GM19193 (cell line): Measurements from ENCODE around the gene CRAMP1.
A peak's percentile ranks its signal among the peaks of the same experiment; 100 is the strongest.

Experiments
- POLR2A ChIP-seq: IDR thresholded peaks from 4 replicates; pipeline ENCODE4 v1.6.1; 2011; ENCODE audit not compliant: insufficient read depth, insufficient read length; ENCODE audit errors: extremely low read depth

The CRAMP1 gene

DNA sequence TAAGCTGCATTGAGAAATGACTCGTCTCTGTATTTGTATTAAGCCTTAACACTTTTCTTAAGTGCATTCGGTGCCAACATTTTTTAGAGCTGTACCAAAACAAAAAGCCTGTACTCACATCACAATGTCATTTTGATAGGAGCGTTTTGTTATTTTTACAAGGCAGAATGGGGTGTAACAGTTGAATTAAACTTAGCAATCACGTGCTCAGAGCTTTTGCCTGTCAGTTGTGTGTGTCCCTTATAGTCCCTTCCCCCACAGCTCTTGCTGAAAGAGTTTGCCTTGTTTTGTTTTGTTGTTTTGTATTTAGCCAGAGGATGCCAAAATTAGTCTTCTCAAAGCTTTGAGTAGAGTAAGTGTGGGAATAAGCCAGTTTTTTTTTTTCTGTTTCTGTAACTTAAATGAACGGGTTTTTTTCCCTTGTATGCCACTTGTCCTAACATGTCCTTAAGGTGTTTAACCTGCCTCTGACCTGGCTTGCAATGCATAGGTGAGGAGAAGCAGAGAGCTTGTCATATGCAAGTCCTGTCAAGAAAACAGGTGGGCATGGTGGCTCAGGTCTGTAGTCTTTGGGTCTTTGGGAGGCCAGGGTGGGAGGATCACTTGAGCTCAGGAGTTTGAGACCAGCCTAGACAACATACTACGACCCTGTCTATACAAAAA, 89.2 kb downstream of the CRAMP1 start:
- TF ChIP-seq POLR2A = no peak

DNA sequence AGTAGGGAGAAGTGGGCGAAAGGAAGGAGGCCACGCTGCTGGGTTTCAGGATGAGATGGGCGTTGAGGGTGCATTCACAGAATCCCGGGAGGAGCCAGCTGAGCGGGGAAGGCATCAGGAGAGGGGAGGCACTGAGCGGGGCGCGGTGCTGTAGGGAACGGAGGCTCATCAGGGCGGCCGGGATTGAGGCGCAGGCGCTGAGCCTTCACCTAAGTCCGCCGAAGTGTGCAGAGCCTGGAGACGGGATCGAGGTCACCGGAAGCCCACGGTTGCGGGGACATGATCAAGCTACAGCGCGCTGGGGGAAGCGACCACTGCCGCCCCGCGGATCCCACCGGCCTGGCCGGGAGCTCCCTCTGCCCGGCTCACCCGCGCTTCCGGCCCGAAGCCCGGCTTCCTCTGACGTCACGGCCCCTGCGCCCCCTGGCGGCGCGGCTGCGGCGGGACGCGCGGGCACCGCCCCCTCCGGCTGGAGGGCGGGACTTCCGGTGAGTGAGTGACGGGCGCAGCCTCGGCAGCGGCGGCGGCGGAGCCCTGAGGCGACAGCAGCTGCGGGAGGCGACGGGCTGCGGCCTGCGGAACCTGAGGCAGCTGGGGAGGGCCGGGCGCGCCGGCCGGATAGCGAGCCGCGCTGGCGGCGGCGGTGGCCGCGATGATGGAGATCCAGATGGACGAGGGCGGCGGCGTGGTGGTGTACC, 93.7 kb downstream of the CRAMP1 start, which contains the start of gene MAPK8IP3:
Gene MAPK8IP3, plus strand, starts transcription at position 508 of the 698 bp plus-strand sequence. Its CDS starts 145 bp downstream, at position 653.
- peak; percentile 97 for TF ChIP-seq POLR2A

DNA sequence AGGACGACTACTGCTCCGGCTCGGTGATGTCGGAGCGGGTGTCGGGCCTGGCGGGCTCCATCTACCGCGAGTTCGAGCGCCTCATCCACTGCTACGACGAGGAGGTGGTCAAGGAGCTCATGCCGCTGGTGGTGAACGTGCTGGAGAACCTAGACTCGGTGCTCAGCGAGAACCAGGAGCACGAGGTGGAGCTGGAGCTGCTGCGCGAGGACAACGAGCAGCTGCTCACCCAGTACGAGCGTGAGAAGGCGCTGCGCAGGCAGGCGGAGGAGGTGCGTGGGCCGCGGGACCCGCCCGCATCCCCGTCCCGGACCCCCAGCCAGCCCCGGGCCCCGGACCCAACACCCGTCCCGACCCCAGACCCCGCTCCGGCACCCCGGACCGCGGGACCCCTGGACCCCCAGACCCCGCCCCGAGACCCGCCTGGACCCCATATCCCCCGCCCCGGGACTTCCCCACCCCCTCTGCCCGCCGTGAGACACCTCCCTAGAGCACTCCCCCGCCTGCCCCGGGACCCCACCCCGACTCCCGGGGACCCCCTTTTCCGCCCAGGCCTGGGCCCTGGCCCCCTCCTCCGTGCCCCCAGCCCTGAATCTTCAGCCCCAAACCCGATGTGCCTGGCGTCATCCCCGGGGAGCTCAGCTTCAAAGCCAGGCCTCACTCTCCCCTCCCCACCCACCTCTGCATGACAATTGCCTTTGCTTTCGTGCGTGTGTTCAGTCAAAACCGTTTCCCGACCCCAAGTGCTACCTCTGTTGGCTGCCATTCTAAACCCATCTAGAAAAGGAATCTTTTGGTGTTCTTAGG, 94.4 kb downstream of the CRAMP1 start:
- TF ChIP-seq POLR2A = no peak

DNA sequence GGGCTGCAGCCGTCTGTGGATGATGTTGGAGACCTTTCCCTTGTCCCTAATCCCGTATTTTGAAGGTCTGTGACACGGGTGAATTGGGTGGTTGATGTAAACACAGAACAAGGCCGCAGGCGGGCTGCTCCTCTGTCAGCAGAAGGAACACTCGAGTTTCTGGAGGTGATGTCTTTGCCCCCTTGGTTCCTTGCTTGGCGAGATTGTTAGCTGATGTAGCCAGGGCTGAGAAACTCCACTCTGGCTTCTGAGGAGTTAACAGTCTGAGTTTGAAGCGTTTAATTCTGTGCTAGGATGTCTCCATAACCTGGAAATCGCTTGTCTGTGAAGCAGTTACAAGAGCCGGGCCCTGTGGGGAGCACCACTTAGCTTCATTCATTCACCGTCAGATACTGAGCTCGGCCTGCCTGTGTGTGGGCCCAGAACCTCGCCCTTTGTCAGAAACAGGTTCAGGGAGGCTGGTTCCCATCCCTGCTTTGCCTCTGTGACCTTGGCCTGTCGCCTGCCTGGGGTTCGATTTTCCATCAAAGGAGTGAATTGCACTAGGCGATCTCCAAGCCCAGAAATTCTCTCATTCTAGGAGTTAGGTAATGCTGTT, 95.1 kb downstream of the CRAMP1 start:
- TF ChIP-seq POLR2A = no peak

DNA sequence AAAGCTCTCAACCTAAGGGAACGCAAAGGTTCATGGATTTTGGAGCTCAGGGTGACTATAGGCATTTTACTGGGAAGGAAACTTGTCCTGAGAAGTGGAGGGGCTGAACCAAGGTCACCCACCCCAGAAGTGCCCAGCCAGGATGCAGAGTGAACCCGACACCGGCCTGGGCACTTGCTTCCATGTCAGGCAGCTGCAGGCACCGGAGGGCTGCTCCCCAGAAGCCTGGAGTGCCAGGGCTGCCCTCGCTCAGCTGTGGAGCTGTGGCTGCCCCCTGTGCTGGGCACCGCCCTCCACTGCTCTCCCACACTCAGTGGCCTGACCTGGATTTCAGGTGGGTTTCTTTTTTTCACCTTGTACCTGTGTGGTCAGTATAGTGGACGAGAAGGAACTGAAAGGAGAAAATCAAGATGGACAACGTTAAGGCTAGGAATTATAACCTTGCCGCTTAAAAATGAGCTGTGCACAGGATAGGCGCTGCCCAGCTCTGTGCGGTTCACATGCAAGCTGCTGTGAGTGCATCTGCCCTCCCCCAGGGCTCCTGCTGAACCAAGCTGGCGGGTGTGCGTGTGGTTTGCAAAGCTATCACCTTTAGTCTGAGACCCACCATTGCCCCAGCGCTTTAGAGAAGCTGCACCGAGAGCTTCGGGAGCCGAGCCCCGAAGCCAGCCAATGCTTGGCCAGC, 96.1 kb downstream of the CRAMP1 start:
- TF ChIP-seq POLR2A = no peak

DNA sequence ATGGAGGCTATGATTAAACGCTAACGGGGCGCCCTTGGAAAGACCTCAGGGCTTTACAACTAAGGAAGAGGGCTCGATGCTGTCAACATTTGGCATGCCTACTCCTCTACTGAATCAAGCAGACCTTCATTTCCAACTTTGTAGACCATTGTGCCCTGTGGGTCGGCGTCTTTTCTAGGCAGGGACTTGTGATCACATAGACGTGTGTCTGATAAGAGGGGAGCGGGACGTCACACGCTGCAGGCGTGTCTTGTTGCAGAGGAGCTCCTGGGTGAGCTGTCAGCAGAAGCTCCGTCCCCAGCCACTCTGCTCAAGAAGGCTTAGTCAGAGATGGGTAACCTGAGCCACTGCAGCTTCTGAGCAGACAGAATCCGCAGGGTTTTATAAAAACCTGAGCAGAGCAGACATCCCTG, 96.6 kb downstream of the CRAMP1 start:
- no peak for TF ChIP-seq POLR2A

DNA sequence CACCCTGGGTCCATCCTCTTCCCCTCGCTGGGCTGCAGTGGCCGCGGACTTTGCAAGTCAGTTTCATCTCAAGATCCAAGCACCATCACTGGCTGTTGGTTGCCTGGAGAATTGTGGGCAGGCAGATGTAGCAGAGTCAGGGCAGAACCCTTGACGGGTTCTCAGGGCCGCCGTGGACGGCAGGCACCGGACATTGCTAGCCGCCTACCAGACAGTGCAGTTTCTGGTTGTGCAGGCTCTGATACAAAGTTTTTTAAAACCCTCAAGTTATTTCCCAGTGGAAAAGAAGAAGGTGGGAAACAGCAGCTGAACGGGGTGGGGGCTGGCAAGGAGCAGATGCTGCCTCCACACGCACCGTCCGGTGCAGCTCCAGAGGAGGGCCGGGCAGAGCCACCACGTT, 97.2 kb downstream of the CRAMP1 start:
- no peak for TF ChIP-seq POLR2A

DNA sequence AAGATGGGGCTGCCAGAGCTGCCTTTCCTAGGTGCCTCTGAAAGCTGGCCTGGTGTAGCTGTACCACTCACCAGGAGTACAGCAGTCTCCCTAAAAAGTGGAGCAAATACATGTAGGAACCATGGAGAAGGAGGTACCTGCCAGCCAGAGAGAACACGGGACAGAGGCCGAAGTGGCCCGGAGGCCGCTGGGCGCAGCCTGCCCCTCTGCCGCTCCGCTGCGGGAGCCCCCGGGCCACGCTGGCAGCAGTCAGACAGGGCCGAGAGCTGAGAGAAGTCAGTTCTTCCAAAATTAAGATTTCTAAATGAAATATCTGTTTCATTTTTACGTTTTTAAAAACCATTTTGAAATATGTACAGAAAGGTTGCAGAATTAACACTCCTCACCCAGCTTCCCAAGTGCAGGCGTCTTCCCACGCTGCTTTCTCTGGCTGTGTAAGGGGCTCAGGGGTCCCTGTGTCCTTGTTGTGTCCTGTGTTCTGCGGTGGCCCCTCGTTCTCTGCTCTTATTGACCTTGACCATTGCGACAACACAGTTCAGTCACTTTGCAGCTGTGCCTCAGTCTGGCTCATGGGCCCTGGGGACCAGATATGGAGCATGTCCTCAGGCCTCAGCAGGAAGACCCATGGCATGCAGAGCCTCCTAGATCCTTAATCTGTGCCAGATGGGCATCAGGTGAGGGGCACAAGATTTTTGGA, 98.8 kb downstream of the CRAMP1 start:
- no peak for TF ChIP-seq POLR2A

DNA sequence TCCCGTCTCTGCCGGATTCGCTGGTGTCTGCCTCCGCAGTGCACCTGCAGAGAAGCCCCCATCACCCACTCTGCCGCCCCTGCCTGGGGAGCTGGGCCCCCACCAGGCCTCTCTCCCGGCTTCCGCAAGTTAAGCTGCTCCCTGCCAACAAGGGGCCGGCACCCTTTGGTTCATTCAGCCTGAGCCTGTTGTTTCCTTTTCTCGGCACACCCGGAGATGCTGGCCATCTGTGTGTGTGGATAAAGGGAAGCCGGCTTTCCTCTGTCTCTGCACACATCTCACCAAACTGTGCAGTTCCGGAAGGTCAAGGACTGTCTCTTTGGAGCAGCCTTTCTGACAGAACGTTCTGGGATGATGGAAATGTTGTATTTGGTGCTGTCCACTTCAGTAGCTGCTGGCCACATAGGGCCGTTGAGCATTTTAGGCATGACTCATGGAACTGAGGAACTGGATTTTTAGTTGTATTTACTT, 100.7 kb downstream of the CRAMP1 start:
- TF ChIP-seq POLR2A = no peak

DNA sequence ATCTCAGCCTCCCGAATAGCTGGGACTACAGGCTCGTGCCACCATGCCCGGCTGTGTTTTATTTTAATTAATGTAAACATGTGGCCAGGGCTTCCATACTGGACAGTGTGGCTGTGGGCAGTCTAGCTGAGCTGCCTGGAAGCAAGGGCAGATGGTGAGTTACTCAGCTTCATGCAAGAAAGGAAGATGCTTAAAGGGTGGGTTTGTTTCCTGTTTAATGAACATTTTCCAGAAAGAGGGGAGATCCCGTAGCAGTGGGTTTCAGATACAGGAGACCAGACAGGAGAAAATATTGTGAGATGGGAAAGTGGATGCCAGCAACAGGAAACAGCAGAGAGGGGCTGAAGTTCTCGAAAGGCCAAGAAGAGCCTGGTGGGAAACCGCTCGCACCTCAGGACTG, 101.2 kb downstream of the CRAMP1 start:
- TF ChIP-seq POLR2A = no peak

DNA sequence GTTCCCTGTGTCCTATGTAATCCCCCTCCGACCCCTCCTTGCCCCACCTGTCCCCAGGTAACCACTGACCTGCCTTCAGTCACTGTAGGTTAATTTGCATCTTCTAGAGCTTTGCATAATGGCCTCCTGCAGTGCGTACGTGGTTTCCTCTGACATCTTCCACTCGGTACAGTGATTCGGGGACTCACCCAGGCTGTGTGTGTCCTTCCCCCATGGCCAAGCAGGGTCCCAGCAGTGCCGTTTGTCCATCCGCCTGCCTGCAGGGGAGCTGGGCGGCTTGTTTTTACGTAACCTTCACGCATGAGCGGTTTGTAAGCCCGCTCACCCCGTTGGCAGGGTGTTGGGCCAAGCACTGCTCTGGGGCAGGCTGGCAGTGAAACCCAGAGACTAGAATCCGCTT, 101.8 kb downstream of the CRAMP1 start:
- TF ChIP-seq POLR2A = peak; percentile 62

DNA sequence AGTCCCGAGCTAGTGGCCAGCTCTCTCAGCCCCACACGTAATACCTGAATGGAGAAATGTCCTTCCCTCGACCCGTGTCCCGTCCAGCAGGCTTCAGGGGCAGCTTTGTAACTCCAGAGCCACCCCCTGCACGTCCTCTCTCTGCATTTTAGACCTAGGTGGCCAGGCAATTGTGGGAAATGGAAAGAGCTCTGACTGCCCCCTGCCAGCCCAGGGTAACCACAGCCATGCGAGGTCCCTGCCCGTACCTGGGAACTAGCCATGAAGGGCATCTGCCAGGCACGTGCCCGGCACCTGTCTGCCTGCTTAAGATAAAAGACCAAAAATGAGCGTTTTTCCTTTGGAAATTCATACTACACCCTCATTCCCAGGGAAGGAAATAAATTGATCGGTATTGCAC, 103.1 kb downstream of the CRAMP1 start:
- TF ChIP-seq POLR2A = no peak

DNA sequence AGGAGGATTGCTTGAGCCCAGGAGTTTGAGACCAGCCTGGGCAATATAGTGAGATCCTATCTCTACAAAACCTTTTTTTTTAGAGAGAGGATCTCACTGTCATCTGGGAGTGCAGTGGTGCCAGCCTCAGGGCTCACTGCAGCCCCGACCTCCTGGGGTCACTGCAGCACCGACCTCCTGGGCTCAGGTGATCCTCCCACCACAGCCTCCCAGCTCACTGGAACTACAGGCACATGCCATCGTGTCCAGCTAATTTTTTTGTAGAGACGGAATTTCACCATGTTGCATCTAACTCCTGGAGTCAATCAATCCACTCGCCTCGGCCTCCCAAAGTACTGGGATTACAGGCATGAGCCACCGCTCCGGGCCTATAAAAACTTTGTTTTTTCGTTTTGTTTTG, 109.2 kb downstream of the CRAMP1 start:
- no peak for TF ChIP-seq POLR2A
